ENCODE measurements around the gene CSNK1G2. TPM values are rescaled to one million over a fixed set of nuclear protein-coding genes. Genes with fewer than 3 reads are reported as not detected.

CSNK1G2 gene
- total RNA-seq, 4 donors from 2014 or later = 75.0 to 321 (median 140) TPM

DNA sequence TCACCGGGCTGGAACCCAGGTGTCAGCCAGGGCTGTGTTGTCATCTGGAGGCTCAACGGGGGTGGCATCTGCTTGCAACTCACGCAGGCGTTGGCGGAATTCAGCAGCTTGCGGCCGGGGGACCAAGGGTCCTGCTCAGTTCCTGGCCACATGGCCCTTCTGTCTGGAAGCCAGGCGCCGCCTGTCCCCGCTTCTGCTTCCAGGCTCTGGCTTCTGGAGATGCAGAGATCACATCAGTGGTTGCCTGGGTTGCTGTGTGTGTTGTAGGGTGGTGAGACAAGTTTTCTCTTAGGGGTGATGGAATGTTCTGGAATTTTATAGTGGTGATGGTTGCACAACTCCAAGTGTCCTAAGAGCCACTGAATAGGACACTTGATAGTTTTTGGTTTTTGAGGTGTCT is 30.8 kb upstream of the CSNK1G2 start:
- Histone ChIP-seq H3K27ac (no peak overlapping the region), H3K4me3 (no peak overlapping the region), H3K4me1 (peaks cover 11 to 56% (median 45%) of the 10 kb centered on the region in 4 donors), H3K27me3 (no peaks in the 10 kb centered on the region), H3K9me3 (no peaks in the 10 kb centered on the region), H3K36me3 (peaks cover 0 to 9% (median 2%) of the 10 kb centered on the region in 4 donors)
- intact Hi-C loops (cut with DNase I; ENCODE audit: low total_unique reads) = no loop called here
- no peak for DNase-seq
- in situ Hi-C loops (cut with MboI; ENCODE audit: low pct_ligation_motif_present in 1 of 4, low pct_unique_long_range_greater_than_20kb in 1 of 4, low sequenced_read_pairs in 3 of 4) = no loop called here
- WGBS, 2 donors (ENCODE audit: low coverage in 1 of 2) = 93% methylated on average over 10 of the region's 10 CpGs; no CpG with 5 or more reads in 1 of the 2 donors
- TF ChIP-seq EP300 (IDR thresholded peaks at IDR 0.05; ENCODE audit: low read depth) (no peak), POLR2AphosphoS5 (IDR thresholded peaks at IDR 0.05) (no peak), POLR2A (IDR thresholded peaks at IDR 0.05) (no peak)
- TF ChIP-seq, protein P1, sequence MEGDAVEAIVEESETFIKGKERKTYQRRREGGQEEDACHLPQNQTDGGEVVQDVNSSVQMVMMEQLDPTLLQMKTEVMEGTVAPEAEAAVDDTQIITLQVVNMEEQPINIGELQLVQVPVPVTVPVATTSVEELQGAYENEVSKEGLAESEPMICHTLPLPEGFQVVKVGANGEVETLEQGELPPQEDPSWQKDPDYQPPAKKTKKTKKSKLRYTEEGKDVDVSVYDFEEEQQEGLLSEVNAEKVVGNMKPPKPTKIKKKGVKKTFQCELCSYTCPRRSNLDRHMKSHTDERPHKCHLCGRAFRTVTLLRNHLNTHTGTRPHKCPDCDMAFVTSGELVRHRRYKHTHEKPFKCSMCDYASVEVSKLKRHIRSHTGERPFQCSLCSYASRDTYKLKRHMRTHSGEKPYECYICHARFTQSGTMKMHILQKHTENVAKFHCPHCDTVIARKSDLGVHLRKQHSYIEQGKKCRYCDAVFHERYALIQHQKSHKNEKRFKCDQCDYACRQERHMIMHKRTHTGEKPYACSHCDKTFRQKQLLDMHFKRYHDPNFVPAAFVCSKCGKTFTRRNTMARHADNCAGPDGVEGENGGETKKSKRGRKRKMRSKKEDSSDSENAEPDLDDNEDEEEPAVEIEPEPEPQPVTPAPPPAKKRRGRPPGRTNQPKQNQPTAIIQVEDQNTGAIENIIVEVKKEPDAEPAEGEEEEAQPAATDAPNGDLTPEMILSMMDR (IDR thresholded peaks at IDR 0.05) = no peak

DNA sequence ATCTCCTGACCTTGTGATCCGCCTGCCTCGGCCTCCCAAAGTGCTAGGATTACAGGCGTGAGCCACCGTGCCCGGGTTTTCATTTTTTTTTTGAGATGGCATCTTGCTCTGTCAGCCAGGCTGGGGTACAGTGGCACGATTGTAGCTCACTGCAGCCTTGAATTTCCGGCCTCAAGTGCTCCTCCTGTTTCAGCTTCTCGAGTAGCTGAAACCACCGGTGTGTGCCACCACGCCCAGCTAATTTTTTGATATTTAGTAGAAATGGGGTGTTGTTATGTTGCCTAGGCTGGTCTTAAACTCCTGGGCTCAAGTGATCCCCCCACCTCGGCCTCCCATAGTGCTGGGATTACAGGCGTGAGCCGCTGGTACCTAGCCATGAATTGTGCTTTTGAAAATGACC is 29.9 kb upstream of the CSNK1G2 start:
- intact Hi-C loops (cut with DNase I; ENCODE audit: low total_unique reads) = no loop called here
- no peak for DNase-seq
- in situ Hi-C loops (cut with MboI; ENCODE audit: low pct_ligation_motif_present in 1 of 4, low pct_unique_long_range_greater_than_20kb in 1 of 4, low sequenced_read_pairs in 3 of 4) = no loop called here
- H3K36me3 ChIP-seq = peaks cover 0 to 9% (median 2%) of the 10 kb centered on the region in 4 donors
- no peaks in the 10 kb centered on the region for H3K9me3 ChIP-seq
- TF ChIP-seq, protein P1 (IDR thresholded peaks at IDR 0.05) = no peak
- TF ChIP-seq POLR2A (IDR thresholded peaks at IDR 0.05) (no peak), POLR2AphosphoS5 (IDR thresholded peaks at IDR 0.05) (no peak), EP300 (IDR thresholded peaks at IDR 0.05; ENCODE audit: low read depth) (no peak)
- no peaks in the 10 kb centered on the region for H3K27me3 ChIP-seq
- H3K4me3 ChIP-seq = no peak overlapping the region
- no peak overlapping the region for H3K27ac ChIP-seq
- H3K4me1 ChIP-seq = peaks cover 11 to 50% (median 40%) of the 10 kb centered on the region in 4 donors
- 97% methylated on average over 13 of the region's 13 CpGs; no CpG with 5 or more reads in 1 of the 2 donors for WGBS, 2 donors (ENCODE audit: low coverage in 1 of 2)

DNA sequence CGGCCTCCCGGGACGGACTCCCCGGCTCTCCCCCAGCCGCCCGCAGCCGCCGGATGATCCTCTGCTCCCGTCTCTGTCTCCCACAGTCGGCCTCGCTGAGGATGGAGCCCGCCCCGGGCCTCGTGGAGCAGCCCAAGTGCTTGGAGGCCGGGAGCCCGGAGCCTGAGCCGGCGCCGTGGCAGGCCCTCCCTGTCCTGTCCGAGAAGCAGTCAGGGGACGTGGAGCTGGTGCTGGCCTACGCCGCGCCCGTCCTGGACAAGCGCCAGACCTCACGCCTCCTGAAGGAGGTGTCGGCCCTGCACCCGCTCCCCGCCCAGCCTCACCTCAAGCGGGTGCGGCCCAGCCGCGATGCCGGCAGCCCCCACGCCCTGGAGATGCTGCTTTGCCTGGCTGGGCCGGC is 29.0 kb upstream of the CSNK1G2 start:
- Histone ChIP-seq H3K27me3 (no peaks in the 10 kb centered on the region), H3K4me1 (peaks cover 11 to 41% (median 31%) of the 10 kb centered on the region in 4 donors), H3K36me3 (peaks cover 0 to 9% (median 2%) of the 10 kb centered on the region in 4 donors), H3K9me3 (no peaks in the 10 kb centered on the region), H3K4me3 (no peak overlapping the region), H3K27ac (peak overlapping the region in 3 of 4 donors; percentile 56 to 64 (median 57))
- in situ Hi-C loops (cut with MboI; ENCODE audit: low pct_ligation_motif_present in 1 of 4, low pct_unique_long_range_greater_than_20kb in 1 of 4, low sequenced_read_pairs in 3 of 4) = no loop called here
- WGBS, 2 donors (ENCODE audit: low coverage in 1 of 2) = 69% methylated on average over 17 of the region's 37 CpGs; no CpG with 5 or more reads in 1 of the 2 donors
- intact Hi-C loops (cut with DNase I; ENCODE audit: low total_unique reads) = no loop called here
- peak; percentile 89 for DNase-seq
- TF ChIP-seq EP300 (IDR thresholded peaks at IDR 0.05; ENCODE audit: low read depth) (no peak), POLR2AphosphoS5 (IDR thresholded peaks at IDR 0.05) (peak; percentile 40 to 59 (median 59)), POLR2A (IDR thresholded peaks at IDR 0.05) (peak; percentile 73)
- TF ChIP-seq, protein P1 (IDR thresholded peaks at IDR 0.05) = no peak

DNA sequence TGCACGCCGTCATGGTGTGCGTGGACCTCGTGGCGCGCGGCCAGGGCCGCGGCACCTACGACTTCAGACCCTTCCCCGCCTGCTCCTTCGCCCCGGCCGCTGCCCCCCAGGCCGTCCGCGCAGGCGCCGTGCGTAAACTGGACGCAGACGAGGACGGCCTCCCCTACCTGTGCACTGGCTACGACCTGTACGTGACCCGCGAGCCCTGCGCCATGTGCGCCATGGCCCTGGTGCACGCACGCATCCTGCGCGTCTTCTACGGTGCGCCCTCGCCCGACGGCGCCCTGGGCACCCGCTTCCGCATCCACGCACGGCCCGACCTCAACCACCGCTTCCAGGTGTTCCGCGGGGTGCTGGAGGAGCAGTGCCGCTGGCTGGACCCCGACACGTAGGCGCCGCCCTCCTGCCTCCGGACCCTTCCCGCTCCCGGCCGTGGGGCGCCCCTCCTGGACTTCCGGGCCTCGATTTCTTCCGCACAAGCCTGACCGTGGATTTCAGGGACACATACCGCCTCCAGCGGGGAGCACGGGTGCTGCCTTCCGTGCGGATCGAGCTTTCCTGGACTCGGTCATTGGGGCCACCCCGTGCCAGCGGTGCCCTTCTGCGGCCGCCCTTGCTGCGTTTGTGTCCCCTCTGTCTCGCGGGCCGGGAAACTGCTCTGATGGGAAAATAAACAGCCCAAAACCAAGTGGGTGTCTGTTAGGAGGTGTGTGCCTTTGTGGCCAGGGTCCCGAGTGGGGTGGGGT is 28.0 kb upstream of the CSNK1G2 start:
- intact Hi-C loops (cut with DNase I; ENCODE audit: low total_unique reads) = no loop called here
- H3K9me3 ChIP-seq = no peaks in the 10 kb centered on the region
- 97 to 98% methylated on average over 40 to 77 of the region's 77 CpGs for WGBS, 2 donors (ENCODE audit: low coverage in 1 of 2)
- DNase-seq = no peak
- no peaks in the 10 kb centered on the region for H3K27me3 ChIP-seq
- H3K4me3 ChIP-seq = no peak overlapping the region
- H3K4me1 ChIP-seq = peaks cover 11 to 32% (median 25%) of the 10 kb centered on the region in 4 donors
- peaks cover 0 to 9% (median 3%) of the 10 kb centered on the region in 4 donors for H3K36me3 ChIP-seq
- TF ChIP-seq, protein P1 (IDR thresholded peaks at IDR 0.05) = no peak
- TF ChIP-seq POLR2AphosphoS5 (IDR thresholded peaks at IDR 0.05) (no peak), POLR2A (IDR thresholded peaks at IDR 0.05) (no peak), EP300 (IDR thresholded peaks at IDR 0.05; ENCODE audit: low read depth) (no peak)
- peak overlapping the region in 1 of 4 donors; percentile 56 for H3K27ac ChIP-seq
- in situ Hi-C loops (cut with MboI; ENCODE audit: low pct_ligation_motif_present in 1 of 4, low pct_unique_long_range_greater_than_20kb in 1 of 4, low sequenced_read_pairs in 3 of 4) = no loop called here
